B cell (primary cell): ENCODE results near the gene JARID2.

Experiments
- CTCF ChIP-seq: fragments of 200-600 bp; IDR thresholded peaks from one replicate; pipeline ENCODE4 v1.8.0; 2022; ENCODE audit warnings: antibody characterized with exemption, mild to moderate bottlenecking
- EZH2 ChIP-seq: IDR thresholded peaks from 2 replicates; pipeline ENCODE4 v1.6.1; 2012; ENCODE audit warnings: borderline replicate concordance, low read depth, mild to moderate bottlenecking, moderate library complexity, low read length; ENCODE audit not compliant: insufficient read depth, poor library complexity, severe bottlenecking

GRCh38 chr6:15357782-15358181 is 111.9 kb downstream of the JARID2 start:
- TF ChIP-seq CTCF (no peak), EZH2 (no peak)
